HG03039 (cell line): Measurements from ENCODE around the gene C5AR1.
"Not testable (repeated sequence)": the region's sequence is repeated elsewhere in the genome, so short reads cannot be mapped to it uniquely, and the experiment has no call there.

Experiments used
- ATAC-seq: cut with Tn5 transposase; IDR thresholded peaks from one replicate; pipeline ENCODE4 v1.9.1; 2021; ENCODE audit warnings: mild to moderate bottlenecking, moderate library complexity; ENCODE audit not compliant: unreplicated experiment

The C5AR1 gene

DNA sequence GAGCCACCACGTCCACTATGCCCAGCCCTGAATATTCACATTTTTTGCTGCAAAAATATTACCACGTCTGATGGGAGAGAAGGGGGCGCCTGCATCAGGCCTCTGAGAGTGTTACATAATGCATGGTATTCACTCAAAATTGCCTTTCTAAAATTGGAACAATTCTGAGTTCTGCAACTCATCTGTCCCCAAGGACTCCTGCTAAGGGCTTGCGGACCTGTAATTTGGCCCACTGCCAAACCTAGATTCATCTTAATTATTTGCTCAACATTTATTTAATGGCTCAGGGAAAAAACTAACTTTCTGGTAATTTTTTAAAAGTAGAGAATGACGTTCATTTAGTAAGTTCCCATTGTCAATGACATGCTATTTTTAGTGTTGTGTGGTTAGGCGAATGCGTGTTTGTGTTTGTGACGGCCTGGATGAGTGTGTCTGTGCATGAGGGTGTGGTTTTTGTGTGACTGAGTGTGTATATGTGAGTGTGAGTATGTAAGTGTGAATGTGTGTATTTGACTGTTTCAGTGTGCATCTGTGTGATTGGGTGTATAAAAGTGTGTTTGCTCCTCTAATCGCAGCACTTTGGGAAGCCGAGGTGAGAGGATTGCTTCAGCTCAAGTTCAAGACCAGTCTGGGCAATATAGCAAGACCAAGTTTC lies 26.1 kb upstream of the C5AR1 start:
- ATAC-seq = no peak

GRCh38 chr19:47284324-47284899 lies 25.2 kb upstream of the C5AR1 start:
- no peak for ATAC-seq

GRCh38 chr19:47296036-47296435 lies 13.6 kb upstream of the C5AR1 start:
- no peak for ATAC-seq

- ATAC-seq = not testable (repeated sequence)
These were observed 8.8 kb upstream of the C5AR1 start for GRCh38 chr19:47300867-47301266.

GRCh38 chr19:47302249-47302648 lies 7.4 kb upstream of the C5AR1 start:
- ATAC-seq = no peak

- no peak for ATAC-seq
These were observed 5.7 kb upstream of the C5AR1 start for GRCh38 chr19:47303966-47304365.

DNA sequence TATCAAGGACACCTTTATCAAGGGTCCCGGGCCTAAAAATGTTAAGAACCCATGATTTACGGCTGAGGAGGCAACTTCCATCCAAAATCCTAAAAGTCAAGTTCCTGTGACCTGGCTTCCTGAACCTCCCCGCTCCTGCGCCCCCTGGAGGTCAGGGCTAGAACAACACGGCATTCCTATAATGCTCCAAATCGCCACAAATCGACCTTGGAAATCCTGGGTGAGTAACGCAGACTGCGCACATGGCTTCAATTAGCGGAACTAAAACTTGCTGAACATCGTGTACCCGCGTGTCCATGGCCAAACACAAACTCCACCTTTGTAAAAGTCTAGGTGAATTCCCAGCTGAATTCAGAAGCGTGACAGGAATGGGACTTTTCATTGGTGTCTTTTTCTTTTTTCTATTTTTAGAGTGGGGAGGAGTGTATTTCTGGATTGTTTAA lies 4.3 kb upstream of the C5AR1 start:
- ATAC-seq = no peak

- ATAC-seq = no peak
These were observed 3.4 kb upstream of the C5AR1 start for GRCh38 chr19:47306303-47306702.

GRCh38 chr19:47309038-47309437 lies 623 bp upstream of the C5AR1 start:
- ATAC-seq = no peak

GRCh38 chr19:47310323-47310722 lies 662 bp downstream of the C5AR1 start:
- ATAC-seq = no peak

DNA sequence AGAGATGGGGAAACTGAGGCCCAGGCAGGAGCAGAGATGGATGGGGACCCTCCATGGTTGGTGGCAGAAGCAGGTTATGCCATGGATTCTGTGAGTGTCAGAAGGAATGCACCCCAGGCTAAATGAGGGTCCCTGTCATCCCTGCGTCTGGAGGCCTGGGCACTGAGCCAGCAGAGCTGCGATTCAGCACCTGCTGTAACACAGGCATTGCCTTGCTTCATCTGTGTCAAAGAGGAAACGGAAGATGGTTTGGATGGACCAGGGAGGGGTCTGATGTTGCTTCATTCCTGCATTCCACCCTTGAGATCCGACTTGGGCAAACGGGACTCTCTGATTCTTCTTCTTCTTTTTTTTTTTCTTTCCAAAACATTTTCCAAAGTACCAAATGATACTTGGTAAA lies 1.2 kb downstream of the C5AR1 start:
- ATAC-seq = no peak

DNA sequence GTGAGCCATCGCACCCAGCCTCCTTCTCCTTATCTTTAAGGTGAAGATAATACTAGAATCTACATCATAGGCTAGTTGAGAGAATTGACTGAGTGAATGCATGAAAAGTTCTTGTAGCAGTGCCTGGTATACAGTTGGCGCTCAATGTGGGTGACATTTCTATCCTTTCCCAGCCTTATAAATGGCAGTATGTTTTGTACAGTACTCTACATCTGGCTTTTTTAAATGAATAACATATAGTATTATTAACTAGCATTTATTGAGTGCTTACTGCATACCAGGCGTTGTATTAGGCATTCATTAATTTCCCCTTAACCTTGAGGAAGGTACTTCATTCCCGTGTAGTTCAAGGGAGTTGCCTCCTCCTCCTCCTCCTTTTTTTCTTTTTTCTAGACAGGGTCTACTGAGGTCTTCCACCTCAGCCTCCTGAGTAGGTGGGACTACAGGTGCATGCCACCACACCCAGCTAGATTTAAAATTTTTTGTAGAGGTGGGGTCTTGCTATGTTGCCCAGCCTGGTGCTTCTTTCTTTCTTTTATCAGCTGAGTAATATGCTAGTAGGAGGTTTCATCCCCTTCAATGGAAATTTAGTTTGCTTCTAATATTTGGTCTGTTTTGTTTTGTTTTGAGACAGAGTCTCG lies 2.8 kb downstream of the C5AR1 start:
- no peak for ATAC-seq

GRCh38 chr19:47313754-47314295 lies 4.2 kb downstream of the C5AR1 start:
- ATAC-seq = no peak

- ATAC-seq = no peak
These were observed 5.6 kb downstream of the C5AR1 start for GRCh38 chr19:47315125-47315821.

GRCh38 chr19:47316513-47316912 lies 6.9 kb downstream of the C5AR1 start:
- ATAC-seq = no peak

DNA sequence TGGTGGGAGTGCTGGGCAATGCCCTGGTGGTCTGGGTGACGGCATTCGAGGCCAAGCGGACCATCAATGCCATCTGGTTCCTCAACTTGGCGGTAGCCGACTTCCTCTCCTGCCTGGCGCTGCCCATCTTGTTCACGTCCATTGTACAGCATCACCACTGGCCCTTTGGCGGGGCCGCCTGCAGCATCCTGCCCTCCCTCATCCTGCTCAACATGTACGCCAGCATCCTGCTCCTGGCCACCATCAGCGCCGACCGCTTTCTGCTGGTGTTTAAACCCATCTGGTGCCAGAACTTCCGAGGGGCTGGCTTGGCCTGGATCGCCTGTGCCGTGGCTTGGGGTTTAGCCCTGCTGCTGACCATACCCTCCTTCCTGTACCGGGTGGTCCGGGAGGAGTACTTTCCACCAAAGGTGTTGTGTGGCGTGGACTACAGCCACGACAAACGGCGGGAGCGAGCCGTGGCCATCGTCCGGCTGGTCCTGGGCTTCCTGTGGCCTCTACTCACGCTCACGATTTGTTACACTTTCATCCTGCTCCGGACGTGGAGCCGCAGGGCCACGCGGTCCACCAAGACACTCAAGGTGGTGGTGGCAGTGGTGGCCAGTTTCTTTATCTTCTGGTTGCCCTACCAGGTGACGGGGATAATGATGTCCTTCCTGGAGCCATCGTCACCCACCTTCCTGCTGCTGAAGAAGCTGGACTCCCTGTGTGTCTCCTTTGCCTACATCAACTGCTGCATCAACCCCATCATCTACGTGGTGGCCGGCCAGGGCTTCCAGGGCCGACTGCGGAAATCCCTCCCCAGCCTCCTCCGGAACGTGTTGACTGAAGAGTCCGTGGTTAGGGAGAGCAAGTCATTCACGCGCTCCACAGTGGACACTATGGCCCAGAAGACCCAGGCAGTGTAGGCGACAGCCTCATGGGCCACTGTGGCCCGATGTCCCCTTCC lies 10.5 kb downstream of the C5AR1 start:
- ATAC-seq = no peak

DNA sequence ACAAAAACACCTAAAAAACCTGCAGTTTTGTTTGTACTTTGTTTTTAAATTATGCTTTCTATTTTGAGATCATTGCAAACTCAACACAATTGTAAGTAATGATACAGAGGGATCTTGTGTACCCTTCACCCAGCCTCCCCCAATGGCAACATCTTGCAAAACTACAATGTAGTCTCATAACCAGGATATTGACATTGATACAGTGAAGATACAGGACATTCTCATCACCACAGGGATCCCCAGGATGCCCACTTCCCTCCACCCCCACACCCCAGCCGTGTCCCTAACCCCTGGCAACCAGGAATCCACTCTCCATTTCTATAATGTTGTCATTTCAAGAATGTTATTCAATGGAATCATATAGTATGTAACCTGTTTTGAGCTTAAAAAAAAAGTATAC lies 12.0 kb downstream of the C5AR1 start:
- no peak for ATAC-seq

GRCh38 chr19:47322058-47322457 lies 12.4 kb downstream of the C5AR1 start:
- ATAC-seq = no peak

DNA sequence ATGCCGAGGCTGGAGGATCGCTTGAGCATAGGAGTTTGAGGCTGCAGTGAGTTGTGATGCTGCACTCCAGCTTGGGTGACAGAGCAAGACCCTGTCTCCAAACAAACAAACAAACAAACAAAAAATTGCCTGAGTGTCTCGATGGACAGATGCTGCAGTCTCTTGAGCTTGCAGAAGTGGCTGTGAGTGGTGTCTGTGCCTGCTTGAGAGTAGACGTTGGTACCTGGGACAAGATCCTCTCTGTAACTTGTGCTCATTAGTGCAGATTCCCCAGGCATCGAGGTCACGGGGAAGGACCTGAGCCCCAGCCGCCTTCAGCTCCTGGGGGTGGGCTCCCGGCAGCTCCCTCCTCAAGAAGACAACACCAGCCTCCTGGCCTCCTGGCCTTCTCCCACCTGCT lies 13.7 kb downstream of the C5AR1 start:
- ATAC-seq = no peak

GRCh38 chr19:47323872-47324271 lies 14.2 kb downstream of the C5AR1 start:
- no peak for ATAC-seq
